HepG2 (cell line): Measurements from ENCODE around the gene ZSCAN1. TPM values are rescaled to one million over a fixed set of nuclear protein-coding genes. Genes with fewer than 3 reads are reported as not detected.

Experiments
- ARHGAP35 ChIP-seq: sonication (generic); formaldehyde crosslinking; IDR thresholded peaks from 2 replicates; pipeline ENCODE4 v1.9.0; 2022; ENCODE audit warnings: mild to moderate bottlenecking, inconsistent platforms, moderate library complexity, missing genetic modification reagents, borderline replicate concordance
- ARNTL ChIP-seq: sonication (generic); formaldehyde crosslinking; IDR thresholded peaks from 2 replicates; pipeline ENCODE4 v1.4.0; 2020; ENCODE audit warnings: mild to moderate bottlenecking, missing genetic modification reagents
- FOXK2 ChIP-seq: fragments of 450-650 bp; IDR thresholded peaks from 2 replicates; pipeline ENCODE4 v1.6.1; 2016
- HDAC1 ChIP-seq: sonication (generic); formaldehyde crosslinking; IDR thresholded peaks from 2 replicates; pipeline ENCODE4 v1.5.1; 2020; ENCODE audit warnings: mild to moderate bottlenecking, missing genetic modification reagents
- NFE2 ChIP-seq: sonication (generic); formaldehyde crosslinking; IDR thresholded peaks from 2 replicates; pipeline ENCODE4 v1.4.0; 2020; ENCODE audit warnings: missing genetic modification reagents
- SP140L ChIP-seq: sonication (generic); formaldehyde crosslinking; IDR thresholded peaks from 2 replicates; pipeline ENCODE4 v1.4.0; 2020; ENCODE audit warnings: missing genetic modification reagents, borderline replicate concordance
- TBL1XR1 ChIP-seq: fragments of 150-350 bp; IDR thresholded peaks from 2 replicates; pipeline ENCODE4 v1.6.1; 2014; ENCODE audit warnings: borderline replicate concordance, low read length; ENCODE audit not compliant: partially characterized antibody
- ZBTB21 ChIP-seq: sonication (generic); formaldehyde crosslinking; IDR thresholded peaks from 2 replicates; pipeline ENCODE4 v1.4.0; 2020; ENCODE audit warnings: missing genetic modification reagents
- ZBTB7A ChIP-seq: sonication (generic); formaldehyde crosslinking; IDR thresholded peaks from 2 replicates; pipeline ENCODE4 v1.8.0; 2022; ENCODE audit warnings: mild to moderate bottlenecking, missing genetic modification reagents
- ZNF24 ChIP-seq: fragments of 450-650 bp; IDR thresholded peaks from 2 replicates; pipeline ENCODE4 v1.6.1; 2017; ENCODE audit warnings: antibody characterized with exemption, mild to moderate bottlenecking
- ZNF274 ChIP-seq: sonication (generic); formaldehyde crosslinking; IDR thresholded peaks from 2 replicates; pipeline ENCODE4 v1.5.1; 2020; ENCODE audit warnings: mild to moderate bottlenecking, missing genetic modification reagents
- ZNF546 ChIP-seq: sonication (generic); formaldehyde crosslinking; conservative IDR thresholded peaks from 2 replicates; pipeline ENCODE4 v1.8.1; 2023; ENCODE audit warnings: mild to moderate bottlenecking, missing genetic modification reagents
- ZNF563 ChIP-seq: sonication (generic); formaldehyde crosslinking; IDR thresholded peaks from 2 replicates; pipeline ENCODE4 v1.8.0; 2022; ENCODE audit warnings: mild to moderate bottlenecking, moderate library complexity, missing genetic modification reagents
- ZNF7 ChIP-seq: IDR thresholded peaks from 2 replicates; pipeline ENCODE4 v1.6.1; 2016; ENCODE audit warnings: missing biosample characterization, missing genetic modification reagents
- polyA plus RNA-seq, 8 experiments: library from polyadenylated mRNA; depleted of rRNA in 3 of 8; stranded (reverse) in 7 of 8; unstranded in 1 of 8; fragments of >200 nt; fragmentation: Illumina TruSeq in 4 of 8; extraction: Trizol in 4 of 8; gene quantifications; 2 replicates each; pipeline versions ENCODE4 v1.2.1 to v1.2.3, GENCODE V29; 2011 to 2016; ENCODE audit warnings: low read depth in 4 of 8, missing spikeins in 1 of 8, mixed read lengths in 1 of 8; ENCODE audit not compliant: insufficient read depth in 1 of 8
- total RNA-seq, 5 experiments: library from RNA; depleted of rRNA; stranded (reverse); fragments of >200 nt; fragmentation: Illumina TruSeq; extraction: Trizol; gene quantifications; 2 replicates each; pipeline ENCODE4 v1.2.3, GENCODE V29; 2016; ENCODE audit warnings: low read depth in 1 of 5
- TF ChIP-seq, protein P1 (sequence below): sonication (generic); formaldehyde crosslinking; IDR thresholded peaks from 2 replicates; pipeline ENCODE4 v1.8.0; 2022; ENCODE audit warnings: mild to moderate bottlenecking, missing genetic modification reagents, borderline replicate concordance
- TF ChIP-seq, protein P2 (sequence below): sonication (generic); formaldehyde crosslinking; IDR thresholded peaks from 2 replicates; pipeline ENCODE4 v1.8.1; 2023; ENCODE audit warnings: missing genetic modification reagents, inconsistent platforms, borderline replicate concordance
- TF ChIP-seq, protein P3 (sequence below): sonication (generic); formaldehyde crosslinking; IDR thresholded peaks from 2 replicates; pipeline ENCODE4 v1.5.0; 2020; ENCODE audit warnings: missing genetic modification reagents
- TF ChIP-seq, protein P4 (sequence below): sonication (generic); IDR thresholded peaks from 2 replicates; pipeline ENCODE4 v1.6.1; 2016; ENCODE audit warnings: low read depth, borderline replicate concordance
- TF ChIP-seq, protein P5 (sequence below): IDR thresholded peaks from 2 replicates; pipeline ENCODE4 v1.6.1; 2016; ENCODE audit warnings: low read depth, missing genetic modification reagents, missing compliant biosample characterization
- TF ChIP-seq, protein P6 (sequence below): sonication (generic); formaldehyde crosslinking; IDR thresholded peaks from 2 replicates; pipeline ENCODE4 v1.5.1; 2020; ENCODE audit warnings: missing genetic modification reagents, mild to moderate bottlenecking, borderline replicate concordance

Gene ZSCAN1
- total and polyA plus RNA-seq, 2 of the 13 experiments (the other 11 are each of a cell fraction or from before 2014, with no cell fraction given) = not detected

DNA sequence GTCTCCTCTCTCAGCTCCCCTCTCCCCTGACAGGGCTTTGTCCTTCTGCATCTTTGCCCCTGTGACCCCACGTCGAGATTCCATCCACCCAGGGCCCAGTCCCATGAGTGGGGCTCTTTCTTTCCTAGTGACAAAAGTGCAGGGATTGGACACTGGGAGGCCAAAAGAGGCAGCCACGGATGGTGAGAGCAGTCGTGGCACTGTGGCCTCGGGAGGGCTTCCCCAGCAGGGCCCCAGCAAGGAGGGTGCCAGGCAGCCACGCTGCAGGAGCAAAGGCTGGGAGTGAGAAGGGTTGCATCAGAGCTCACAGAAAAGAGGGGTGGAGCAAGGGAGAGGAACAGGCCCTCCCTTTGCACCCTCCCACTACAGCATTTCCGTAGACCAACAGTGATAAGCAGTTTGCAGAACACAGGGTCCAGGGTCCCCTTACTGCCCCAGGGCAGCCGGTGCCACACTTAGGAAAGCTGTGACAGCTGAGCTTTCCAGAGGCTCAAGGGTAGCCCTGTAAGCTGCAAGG lies 4.9 kb downstream of the ZSCAN1 start (continued):
- TF ChIP-seq, protein P1, sequence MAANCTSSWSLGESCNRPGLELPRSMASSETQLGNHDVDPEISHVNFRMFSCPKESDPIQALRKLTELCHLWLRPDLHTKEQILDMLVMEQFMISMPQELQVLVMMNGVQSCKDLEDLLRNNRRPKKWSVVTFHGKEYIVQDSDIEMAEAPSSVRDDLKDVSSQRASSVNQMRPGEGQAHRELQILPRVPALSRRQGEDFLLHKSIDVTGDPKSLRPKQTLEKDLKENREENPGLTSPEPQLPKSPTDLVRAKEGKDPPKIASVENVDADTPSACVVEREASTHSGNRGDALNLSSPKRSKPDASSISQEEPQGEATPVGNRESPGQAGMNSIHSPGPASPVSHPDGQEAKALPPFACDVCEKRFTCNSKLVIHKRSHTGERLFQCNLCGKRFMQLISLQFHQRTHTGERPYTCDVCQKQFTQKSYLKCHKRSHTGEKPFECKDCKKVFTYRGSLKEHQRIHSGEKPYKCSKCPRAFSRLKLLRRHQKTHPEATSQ (CRISPR knock-in tag) = no peak
- no peak for TF ChIP-seq ZBTB21 (CRISPR knock-in tag)
- TF ChIP-seq NFE2 (CRISPR knock-in tag) = no peak
- TF ChIP-seq ZNF24 = no peak
- no peak for TF ChIP-seq TBL1XR1
- TF ChIP-seq ZNF563 (CRISPR knock-in tag) = no peak
- TF ChIP-seq ZNF7 (CRISPR knock-in tag) = no peak
- TF ChIP-seq, protein P2, sequence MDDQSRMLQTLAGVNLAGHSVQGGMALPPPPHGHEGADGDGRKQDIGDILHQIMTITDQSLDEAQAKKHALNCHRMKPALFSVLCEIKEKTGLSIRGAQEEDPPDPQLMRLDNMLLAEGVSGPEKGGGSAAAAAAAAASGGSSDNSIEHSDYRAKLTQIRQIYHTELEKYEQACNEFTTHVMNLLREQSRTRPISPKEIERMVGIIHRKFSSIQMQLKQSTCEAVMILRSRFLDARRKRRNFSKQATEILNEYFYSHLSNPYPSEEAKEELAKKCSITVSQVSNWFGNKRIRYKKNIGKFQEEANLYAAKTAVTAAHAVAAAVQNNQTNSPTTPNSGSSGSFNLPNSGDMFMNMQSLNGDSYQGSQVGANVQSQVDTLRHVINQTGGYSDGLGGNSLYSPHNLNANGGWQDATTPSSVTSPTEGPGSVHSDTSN (CRISPR knock-in tag) = no peak
- TF ChIP-seq, protein P3, sequence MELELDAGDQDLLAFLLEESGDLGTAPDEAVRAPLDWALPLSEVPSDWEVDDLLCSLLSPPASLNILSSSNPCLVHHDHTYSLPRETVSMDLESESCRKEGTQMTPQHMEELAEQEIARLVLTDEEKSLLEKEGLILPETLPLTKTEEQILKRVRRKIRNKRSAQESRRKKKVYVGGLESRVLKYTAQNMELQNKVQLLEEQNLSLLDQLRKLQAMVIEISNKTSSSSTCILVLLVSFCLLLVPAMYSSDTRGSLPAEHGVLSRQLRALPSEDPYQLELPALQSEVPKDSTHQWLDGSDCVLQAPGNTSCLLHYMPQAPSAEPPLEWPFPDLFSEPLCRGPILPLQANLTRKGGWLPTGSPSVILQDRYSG (CRISPR knock-in tag) = no peak
- no peak for TF ChIP-seq ZNF274 (CRISPR knock-in tag)
- no peak for TF ChIP-seq ARNTL (CRISPR knock-in tag)
- TF ChIP-seq, protein P4, sequence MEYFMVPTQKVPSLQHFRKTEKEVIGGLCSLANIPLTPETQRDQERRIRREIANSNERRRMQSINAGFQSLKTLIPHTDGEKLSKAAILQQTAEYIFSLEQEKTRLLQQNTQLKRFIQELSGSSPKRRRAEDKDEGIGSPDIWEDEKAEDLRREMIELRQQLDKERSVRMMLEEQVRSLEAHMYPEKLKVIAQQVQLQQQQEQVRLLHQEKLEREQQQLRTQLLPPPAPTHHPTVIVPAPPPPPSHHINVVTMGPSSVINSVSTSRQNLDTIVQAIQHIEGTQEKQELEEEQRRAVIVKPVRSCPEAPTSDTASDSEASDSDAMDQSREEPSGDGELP = peak; percentile 44; the same call in 1 of the 2 replicates
- TF ChIP-seq, protein P5, sequence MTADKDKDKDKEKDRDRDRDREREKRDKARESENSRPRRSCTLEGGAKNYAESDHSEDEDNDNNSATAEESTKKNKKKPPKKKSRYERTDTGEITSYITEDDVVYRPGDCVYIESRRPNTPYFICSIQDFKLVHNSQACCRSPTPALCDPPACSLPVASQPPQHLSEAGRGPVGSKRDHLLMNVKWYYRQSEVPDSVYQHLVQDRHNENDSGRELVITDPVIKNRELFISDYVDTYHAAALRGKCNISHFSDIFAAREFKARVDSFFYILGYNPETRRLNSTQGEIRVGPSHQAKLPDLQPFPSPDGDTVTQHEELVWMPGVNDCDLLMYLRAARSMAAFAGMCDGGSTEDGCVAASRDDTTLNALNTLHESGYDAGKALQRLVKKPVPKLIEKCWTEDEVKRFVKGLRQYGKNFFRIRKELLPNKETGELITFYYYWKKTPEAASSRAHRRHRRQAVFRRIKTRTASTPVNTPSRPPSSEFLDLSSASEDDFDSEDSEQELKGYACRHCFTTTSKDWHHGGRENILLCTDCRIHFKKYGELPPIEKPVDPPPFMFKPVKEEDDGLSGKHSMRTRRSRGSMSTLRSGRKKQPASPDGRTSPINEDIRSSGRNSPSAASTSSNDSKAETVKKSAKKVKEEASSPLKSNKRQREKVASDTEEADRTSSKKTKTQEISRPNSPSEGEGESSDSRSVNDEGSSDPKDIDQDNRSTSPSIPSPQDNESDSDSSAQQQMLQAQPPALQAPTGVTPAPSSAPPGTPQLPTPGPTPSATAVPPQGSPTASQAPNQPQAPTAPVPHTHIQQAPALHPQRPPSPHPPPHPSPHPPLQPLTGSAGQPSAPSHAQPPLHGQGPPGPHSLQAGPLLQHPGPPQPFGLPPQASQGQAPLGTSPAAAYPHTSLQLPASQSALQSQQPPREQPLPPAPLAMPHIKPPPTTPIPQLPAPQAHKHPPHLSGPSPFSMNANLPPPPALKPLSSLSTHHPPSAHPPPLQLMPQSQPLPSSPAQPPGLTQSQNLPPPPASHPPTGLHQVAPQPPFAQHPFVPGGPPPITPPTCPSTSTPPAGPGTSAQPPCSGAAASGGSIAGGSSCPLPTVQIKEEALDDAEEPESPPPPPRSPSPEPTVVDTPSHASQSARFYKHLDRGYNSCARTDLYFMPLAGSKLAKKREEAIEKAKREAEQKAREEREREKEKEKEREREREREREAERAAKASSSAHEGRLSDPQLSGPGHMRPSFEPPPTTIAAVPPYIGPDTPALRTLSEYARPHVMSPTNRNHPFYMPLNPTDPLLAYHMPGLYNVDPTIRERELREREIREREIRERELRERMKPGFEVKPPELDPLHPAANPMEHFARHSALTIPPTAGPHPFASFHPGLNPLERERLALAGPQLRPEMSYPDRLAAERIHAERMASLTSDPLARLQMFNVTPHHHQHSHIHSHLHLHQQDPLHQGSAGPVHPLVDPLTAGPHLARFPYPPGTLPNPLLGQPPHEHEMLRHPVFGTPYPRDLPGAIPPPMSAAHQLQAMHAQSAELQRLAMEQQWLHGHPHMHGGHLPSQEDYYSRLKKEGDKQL = no peak
- TF ChIP-seq FOXK2 = no peak
- no peak for TF ChIP-seq ZBTB7A (CRISPR knock-in tag)
- TF ChIP-seq, protein P6, sequence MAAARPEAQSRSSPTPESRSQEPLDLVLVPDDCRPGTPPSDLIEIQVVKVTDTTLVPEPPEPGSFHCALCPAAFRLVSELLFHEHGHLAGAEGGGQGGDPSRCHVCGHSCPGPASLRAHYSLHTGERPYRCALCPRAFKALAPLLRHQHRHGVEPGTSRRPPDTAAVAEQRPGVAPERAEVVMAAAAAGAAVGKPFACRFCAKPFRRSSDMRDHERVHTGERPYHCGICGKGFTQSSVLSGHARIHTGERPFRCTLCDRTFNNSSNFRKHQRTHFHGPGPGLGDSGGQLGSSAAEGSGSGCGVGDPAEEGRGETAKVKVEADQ (CRISPR knock-in tag) = no peak
- no peak for TF ChIP-seq ARHGAP35 (CRISPR knock-in tag)
- no peak for TF ChIP-seq ZNF546 (CRISPR knock-in tag)
- no peak for TF ChIP-seq HDAC1 (CRISPR knock-in tag)
- TF ChIP-seq SP140L (CRISPR knock-in tag) = no peak
